Erythroblast (primary cell): ENCODE data around the gene PPM1D.

ENCODE experiments used
- GATA1 ChIP-seq: IDR thresholded peaks from 2 replicates; pipeline ENCODE4 v1.6.1; 2011; ENCODE audit warnings: low read depth, mild to moderate bottlenecking, control low read depth, low read length, moderate library complexity
- POLR2A ChIP-seq: IDR thresholded peaks from 2 replicates; pipeline ENCODE4 v1.6.1; 2011; ENCODE audit warnings: mild to moderate bottlenecking, low read length

- TF ChIP-seq POLR2A (no peak), GATA1 (no peak)
These were observed 56.5 kb downstream of the PPM1D start for GRCh38 chr17:60656499-60656898.
